Measurements from ENCODE around the gene BUB3.

BUB3 gene

GRCh38 chr10:123202506-123202905 is 48.3 kb downstream of the BUB3 start:
- no peak for DNase-seq (ENCODE audit: extremely low read depth in 1 of 2, low read depth in 1 of 2)

DNA sequence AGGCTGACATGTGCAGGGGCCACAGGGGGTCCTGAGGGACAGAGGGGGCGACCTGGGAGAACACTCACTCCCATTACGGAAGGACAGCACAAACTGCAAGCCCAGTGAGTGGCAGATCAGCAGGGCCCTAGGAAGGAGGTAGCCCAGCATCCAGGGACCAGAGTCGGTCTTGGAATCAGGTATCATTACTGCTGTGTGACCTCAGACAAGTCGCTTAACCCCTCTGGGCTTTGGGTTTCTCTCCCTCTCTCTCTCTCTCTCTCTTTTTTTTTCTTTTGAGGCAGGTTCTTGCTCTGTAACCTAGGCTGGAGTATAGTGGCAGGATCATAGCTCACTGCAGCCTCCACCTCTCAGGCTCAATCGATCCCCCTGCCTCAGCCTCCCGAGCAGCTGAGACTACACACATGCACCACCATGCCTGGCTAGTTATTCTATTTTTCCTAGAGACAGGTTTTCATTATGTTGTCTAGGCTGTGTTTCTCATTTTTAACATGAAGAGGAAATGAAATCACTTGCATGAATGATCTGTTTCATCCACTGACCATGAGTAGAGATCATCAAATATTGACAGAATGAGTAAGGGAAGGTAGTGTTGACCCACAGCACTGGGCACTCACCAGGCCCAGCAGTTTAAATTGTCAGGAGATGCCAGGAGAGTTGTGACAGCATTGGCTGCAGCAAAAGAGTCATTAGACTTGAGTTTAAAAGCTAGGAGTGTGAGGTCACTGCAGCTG is 49.4 kb downstream of the BUB3 start:
- no peak for DNase-seq (ENCODE audit: extremely low read depth in 1 of 2, low read depth in 1 of 2)

DNA sequence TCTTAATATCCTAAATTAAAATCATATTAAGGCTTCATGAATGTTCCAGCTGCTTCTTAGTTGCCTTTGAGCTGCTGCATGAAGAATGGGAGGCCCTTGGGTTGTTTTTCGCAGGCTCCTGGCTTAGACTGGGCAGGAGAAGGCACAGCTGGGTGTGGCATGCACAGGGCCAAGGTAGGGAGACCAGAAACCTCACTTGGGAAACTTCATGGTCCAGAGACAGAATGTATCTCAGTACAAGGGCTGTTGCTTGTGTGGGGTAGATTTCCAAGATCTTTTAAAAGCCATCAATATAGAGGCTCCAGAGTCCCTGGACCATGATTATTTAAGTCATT is 49.9 kb downstream of the BUB3 start:
- no peak for DNase-seq (ENCODE audit: extremely low read depth in 1 of 2, low read depth in 1 of 2)

DNA sequence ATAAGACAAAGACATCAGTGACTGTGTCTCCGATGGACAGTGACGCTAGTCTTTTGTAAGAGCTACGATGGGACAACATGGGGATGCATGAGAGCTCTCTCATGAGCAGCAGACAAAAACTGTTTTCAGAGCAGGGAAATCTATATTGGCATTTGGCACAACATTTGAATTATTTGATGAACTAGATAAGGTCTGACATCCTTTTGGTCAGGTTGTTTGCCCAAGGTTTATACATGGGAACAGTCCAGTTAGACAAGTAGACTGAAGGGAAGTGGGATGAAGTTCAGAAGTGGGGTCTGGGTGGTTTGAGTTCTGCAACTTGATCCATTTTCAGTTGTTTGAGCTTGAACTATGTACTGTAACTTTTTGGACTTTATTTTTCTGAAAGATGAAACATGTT is 50.8 kb downstream of the BUB3 start:
- no peak for DNase-seq (ENCODE audit: extremely low read depth in 1 of 2, low read depth in 1 of 2)

DNA sequence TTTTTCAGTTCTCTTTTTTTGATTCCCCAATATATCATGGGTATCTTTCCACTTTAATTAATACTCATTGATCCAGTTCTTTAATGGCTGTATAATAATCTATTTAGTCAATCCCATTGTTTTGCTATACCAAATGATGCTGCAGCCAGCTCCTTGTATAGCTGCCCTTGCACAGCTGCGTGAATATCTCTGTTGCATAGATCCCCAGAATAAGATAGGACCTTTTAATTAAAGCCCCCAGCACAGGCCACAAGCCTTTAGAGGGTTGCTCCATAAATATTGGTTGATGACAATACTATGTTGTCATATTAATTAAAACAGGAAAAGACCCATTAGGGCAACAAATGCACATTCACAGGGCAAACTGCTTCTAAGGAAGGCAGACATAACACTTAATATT is 57.9 kb downstream of the BUB3 start:
- DNase-seq (ENCODE audit: extremely low read depth in 1 of 2, low read depth in 1 of 2): no peak

GRCh38 chr10:123212640-123213039 is 58.4 kb downstream of the BUB3 start:
- DNase-seq (ENCODE audit: extremely low read depth in 1 of 2, low read depth in 1 of 2): no peak

DNA sequence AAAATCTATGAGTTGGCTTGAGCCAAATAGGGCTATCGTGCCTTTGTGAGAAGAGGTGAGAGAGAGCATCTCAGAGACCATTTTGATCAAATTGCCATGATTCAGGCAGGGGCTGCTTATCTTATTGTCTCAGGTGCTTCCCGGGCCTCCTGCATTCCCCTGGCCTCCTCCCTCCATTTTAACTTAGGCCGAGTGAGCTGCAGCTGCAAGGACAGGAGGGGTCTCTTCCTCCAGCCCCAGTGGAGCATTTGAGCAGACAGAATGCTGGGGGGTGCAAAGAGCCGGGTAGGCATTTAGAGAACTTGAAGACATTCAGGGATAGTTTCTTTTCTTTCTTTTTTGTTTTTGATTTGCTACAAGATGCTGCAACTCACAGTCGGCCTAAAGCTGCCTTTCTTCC is 59.0 kb downstream of the BUB3 start:
- no peak for DNase-seq (ENCODE audit: extremely low read depth in 1 of 2, low read depth in 1 of 2)
